H9 (cell line): ENCODE results near the gene NANOS1. TPM values are rescaled to one million over a fixed set of nuclear protein-coding genes. Genes with fewer than 3 reads are reported as not detected.

Experiments
- DNase-seq: peaks from one replicate; pipeline ENCODE4 v3.0.0-alpha.2; 2017
- H2AFZ ChIP-seq: one replicate; pipeline ENCODE4 v1.6.1; 2013; ENCODE audit warnings: mild to moderate bottlenecking, low read length, control low read depth, moderate library complexity
- H2AK5ac ChIP-seq: 2 replicates; pipeline ENCODE4 v1.6.1; 2013; ENCODE audit warnings: low read length, control low read depth, mixed read lengths; ENCODE audit not compliant: insufficient read length
- H2BK120ac ChIP-seq: one replicate; pipeline ENCODE4 v1.6.1; 2013; ENCODE audit warnings: low read depth, mild to moderate bottlenecking, low read length, control low read depth, inconsistent platforms; ENCODE audit not compliant: poor library complexity, severe bottlenecking
- H2BK12ac ChIP-seq: 2 replicates; pipeline ENCODE4 v1.6.1; 2013; ENCODE audit warnings: low read length, control low read depth, mixed read lengths, low read depth; ENCODE audit not compliant: insufficient read length
- H2BK15ac ChIP-seq: 2 replicates; pipeline ENCODE4 v1.6.1; 2013; ENCODE audit warnings: low read depth, low read length, control low read depth
- H2BK20ac ChIP-seq: one replicate; pipeline ENCODE4 v1.6.1; 2013; ENCODE audit warnings: low read depth, mild to moderate bottlenecking, low read length, control low read depth, inconsistent platforms; ENCODE audit not compliant: poor library complexity, severe bottlenecking
- H2BK5ac ChIP-seq: 2 replicates; pipeline ENCODE4 v1.6.1; 2013; ENCODE audit warnings: low read length, control low read depth, mixed read lengths; ENCODE audit not compliant: insufficient read length
- H3K14ac ChIP-seq: 2 replicates; pipeline ENCODE4 v1.6.1; 2013; ENCODE audit warnings: low read length, control low read depth; ENCODE audit not compliant: insufficient read depth
- H3K18ac ChIP-seq: 2 replicates; pipeline ENCODE4 v1.6.1; 2013; ENCODE audit warnings: low read depth, mild to moderate bottlenecking, mixed read lengths, low read length, control low read depth; ENCODE audit not compliant: insufficient read length
- H3K23ac ChIP-seq: 2 replicates; pipeline ENCODE4 v1.6.1; 2013; ENCODE audit warnings: low read length, control low read depth, mixed read lengths, low read depth; ENCODE audit not compliant: insufficient read length
- H3K23me2 ChIP-seq: 2 replicates; pipeline ENCODE4 v1.6.1; 2013; ENCODE audit warnings: low read depth, mild to moderate bottlenecking, mixed read lengths, low read length, control low read depth; ENCODE audit not compliant: insufficient read length, poor library complexity, severe bottlenecking
- H3K27ac ChIP-seq: 2 replicates; pipeline ENCODE4 v1.5.1; 2013; ENCODE audit warnings: low read length, control low read depth, mixed read lengths, low read depth; ENCODE audit not compliant: insufficient read length
- H3K27me3 ChIP-seq: 2 replicates; pipeline ENCODE4 v1.6.1; 2013; ENCODE audit warnings: low read length, control low read depth, inconsistent platforms; ENCODE audit not compliant: insufficient read depth
- H3K4ac ChIP-seq: 2 replicates; pipeline ENCODE4 v1.6.1; 2013; ENCODE audit warnings: low read depth, mild to moderate bottlenecking, control low read depth, inconsistent platforms, low read length, moderate library complexity
- H3K4me1 ChIP-seq: 2 replicates; pipeline ENCODE4 v1.6.1; 2013; ENCODE audit warnings: low read length, control low read depth, inconsistent platforms; ENCODE audit not compliant: insufficient read depth
- H3K4me2 ChIP-seq: 2 replicates; pipeline ENCODE4 v1.6.1; 2013; ENCODE audit warnings: low read length, control low read depth, mixed read lengths; ENCODE audit not compliant: insufficient read length, insufficient read depth
- H3K56ac ChIP-seq: 2 replicates; pipeline ENCODE4 v1.6.1; 2013; ENCODE audit warnings: low read depth, mild to moderate bottlenecking, mixed read lengths, low read length, control low read depth; ENCODE audit not compliant: insufficient read length
- H3K79me1 ChIP-seq: 2 replicates; pipeline ENCODE4 v1.6.1; 2013; ENCODE audit warnings: low read depth, mild to moderate bottlenecking, moderate library complexity, low read length, control low read depth, inconsistent platforms; ENCODE audit not compliant: insufficient read depth, poor library complexity, severe bottlenecking
- H3K79me2 ChIP-seq: 2 replicates; pipeline ENCODE4 v1.6.1; 2013; ENCODE audit warnings: low read length, control low read depth, inconsistent platforms; ENCODE audit not compliant: insufficient read depth
- H3K9ac ChIP-seq: 2 replicates; pipeline ENCODE4 v1.6.1; 2013; ENCODE audit warnings: low read length, control low read depth, mixed read lengths; ENCODE audit not compliant: insufficient read length; ENCODE audit errors: extremely low read depth
- H3K9me3 ChIP-seq: one replicate; pipeline ENCODE4 v1.6.1; 2013; ENCODE audit warnings: low read depth, low read length, inconsistent platforms; ENCODE audit not compliant: control insufficient read depth
- H3T11ph ChIP-seq: one replicate; pipeline ENCODE4 v1.6.1; 2013; ENCODE audit warnings: mild to moderate bottlenecking, low read length, control low read depth, inconsistent platforms
- H4K20me1 ChIP-seq: one replicate; pipeline ENCODE4 v1.6.1; 2013; ENCODE audit not compliant: control insufficient read depth, insufficient read length, insufficient read depth
- H4K5ac ChIP-seq: 2 replicates; pipeline ENCODE4 v1.6.1; 2013; ENCODE audit warnings: low read depth, mild to moderate bottlenecking, mixed read lengths, low read length, control low read depth; ENCODE audit not compliant: insufficient read length
- H4K8ac ChIP-seq: replicated peaks from 2 replicates; pipeline ENCODE4 v1.6.1; 2013; ENCODE audit warnings: low read length, control low read depth, mixed read lengths, low read depth; ENCODE audit not compliant: insufficient read length
- H4K91ac ChIP-seq: 2 replicates; pipeline ENCODE4 v1.6.1; 2013; ENCODE audit warnings: low read depth, mild to moderate bottlenecking, moderate library complexity, mixed read lengths, low read length, control low read depth; ENCODE audit not compliant: insufficient read length
- H3K27ac Mint-ChIP-seq, 3 experiments: 2 replicates in 2 of 3; 3 replicates in 1 of 3; pipeline ENCODE4 v1.8.0; 2020 to 2021; ENCODE audit warnings: mixed read lengths in 3 of 3, mild to moderate bottlenecking in 1 of 3, moderate library complexity in 1 of 3
- H3K27me3 Mint-ChIP-seq: 2 replicates; pipeline ENCODE4 v1.8.0; 2021; ENCODE audit warnings: low read depth, mild to moderate bottlenecking, moderate library complexity, mixed read lengths
- H3K36me3 Mint-ChIP-seq, 3 experiments: 2 replicates in 2 of 3; 3 replicates in 1 of 3; pipeline ENCODE4 v1.8.0; 2020 to 2021; ENCODE audit warnings: low read depth in 3 of 3, mixed read lengths in 3 of 3; ENCODE audit not compliant: insufficient read depth in 1 of 3
- H3K4me1 Mint-ChIP-seq, 2 experiments: 2 replicates each; pipeline ENCODE4 v1.8.0; 2020; ENCODE audit warnings: mixed read lengths in 2 of 2
- H3K4me3 Mint-ChIP-seq, 2 experiments: 2 replicates in 1 of 2; 3 replicates in 1 of 2; pipeline ENCODE4 v1.8.0; 2020 to 2021; ENCODE audit warnings: mild to moderate bottlenecking in 2 of 2, mixed read lengths in 2 of 2, moderate library complexity in 1 of 2
- H3K9me3 Mint-ChIP-seq, 2 experiments: 2 replicates in 1 of 2; 3 replicates in 1 of 2; pipeline ENCODE4 v1.8.0; 2020; ENCODE audit warnings: mild to moderate bottlenecking in 2 of 2, mixed read lengths in 2 of 2, moderate library complexity in 1 of 2
- CTCF ChIP-seq: fragments of 200-600 bp; sonication (generic); conservative IDR thresholded peaks from 3 replicates; pipeline ENCODE4 v1.8.0; 2021; ENCODE audit warnings: antibody characterized with exemption, mild to moderate bottlenecking
- WGBS: extraction: QIAGEN DNeasy Blood & Tissue Kit; methylation state at CpG from one replicate; pipeline ENCODE4 v1.1.7; 2013; ENCODE audit warnings: missing lambda C conversion rate, low lambda C conversion rate, mixed read lengths; ENCODE audit not compliant: insufficient read length; ENCODE audit errors: extremely low coverage; 5-methylcytosine and 5-hydroxymethylcytosine counted together
- total RNA-seq: library from RNA; stranded (reverse); gene quantifications from 2 replicates; pipeline ENCODE4 v1.2.1, GENCODE V29; 2021

The NANOS1 gene
- total RNA-seq, 1 experiment from 2014 or later: 4.5 TPM

- H3K23me2 ChIP-seq: no peaks in the 10 kb centered on the region
- Mint-ChIP-seq H3K36me3 (peaks cover 6 to 17% (median 12%) of the 10 kb centered on the region in 3 experiments), H3K27me3 (no peaks in the 10 kb centered on the region; the same call in 1 of the 2 replicates), H3K4me1 (peaks cover 10 to 16% of the 10 kb centered on the region in 2 experiments; a peak in 3 of 4 replicates), H3K4me3 (no peak overlapping the region), H3K9me3 (peaks cover 20 to 21% of the 10 kb centered on the region in 2 experiments), H3K27ac (no peak overlapping the region; a peak in 1 of 7 replicates)
- no peak for TF ChIP-seq CTCF
- H2BK5ac ChIP-seq: no peak overlapping the region
- no peak overlapping the region for H3K18ac ChIP-seq
- H2AFZ ChIP-seq: no peak overlapping the region
- no peak overlapping the region for H3T11ph ChIP-seq
- no peak overlapping the region for H3K4me2 ChIP-seq
- H4K91ac ChIP-seq: no peak overlapping the region
- no peaks in the 10 kb centered on the region for H3K27me3 ChIP-seq
- no peaks in the 10 kb centered on the region for H3K4me1 ChIP-seq
- H3K23ac ChIP-seq: no peak overlapping the region
- H2BK12ac ChIP-seq: no peak overlapping the region
- H2AK5ac ChIP-seq: no peak overlapping the region
- no peak overlapping the region for H2BK15ac ChIP-seq
- DNase-seq: no peak
- no peak overlapping the region for H3K27ac ChIP-seq
- H4K5ac ChIP-seq: no peak overlapping the region
- no peak overlapping the region for H3K56ac ChIP-seq
- no peak overlapping the region for H3K9ac ChIP-seq
- no peak overlapping the region for H2BK20ac ChIP-seq
- WGBS: no CpG with 5 or more reads among the region's 2 CpGs
- H3K79me2 ChIP-seq: no peaks in the 10 kb centered on the region
- H4K8ac ChIP-seq: no peak overlapping the region
- H4K20me1 ChIP-seq: no peaks in the 10 kb centered on the region
- no peaks in the 10 kb centered on the region for H3K9me3 ChIP-seq
- no peak overlapping the region for H3K14ac ChIP-seq
- no peak overlapping the region for H2BK120ac ChIP-seq
- H3K79me1 ChIP-seq: no peaks in the 10 kb centered on the region
- no peak overlapping the region for H3K4ac ChIP-seq
These were observed 43.9 kb upstream of the NANOS1 start for GRCh38 chr10:118985576-118985975.
